ENCODE results near the gene GRSF1.

Gene GRSF1

GRCh38 chr4:70839589-70840093, at the start of gene GRSF1:
GRSF1 (minus strand) TSS chr4:70839890; CDS start chr4:70839827, 63 bp downstream.
- peak within 1 kb of the TSS; percentile 94 for H3K4me3 ChIP-seq (ENCODE audit: low read depth, low read length)
- peak; percentile 30; the same call in 1 of the 2 replicates for TF ChIP-seq CTCF (IDR thresholded peaks at IDR 0.05; ENCODE audit: borderline replicate concordance, insufficient read depth, low read depth, low read length)

- no peak overlapping the region for H3K4me3 ChIP-seq (ENCODE audit: low read depth, low read length)
- TF ChIP-seq CTCF (IDR thresholded peaks at IDR 0.05; ENCODE audit: borderline replicate concordance, insufficient read depth, low read depth, low read length) = no peak
Measured at GRCh38 chr4:70885174-70885573, 45.5 kb upstream of the GRSF1 start.

GRCh38 chr4:70880739-70881138, 41.0 kb upstream of the GRSF1 start:
- H3K4me3 ChIP-seq (ENCODE audit: low read depth, low read length) = no peak overlapping the region
- no peak for TF ChIP-seq CTCF (IDR thresholded peaks at IDR 0.05; ENCODE audit: borderline replicate concordance, insufficient read depth, low read depth, low read length)

- no peak overlapping the region for H3K4me3 ChIP-seq (ENCODE audit: low read depth, low read length)
- TF ChIP-seq CTCF (IDR thresholded peaks at IDR 0.05; ENCODE audit: borderline replicate concordance, insufficient read depth, low read depth, low read length) = no peak
Measured at GRCh38 chr4:70877556-70877955, 37.9 kb upstream of the GRSF1 start.

- TF ChIP-seq CTCF (IDR thresholded peaks at IDR 0.05; ENCODE audit: borderline replicate concordance, insufficient read depth, low read depth, low read length) = no peak
- H3K4me3 ChIP-seq (ENCODE audit: low read depth, low read length) = peak overlapping the region; percentile 6
Measured at GRCh38 chr4:70874268-70875156, 34.8 kb upstream of the GRSF1 start.

GRCh38 chr4:70873216-70873615, 33.5 kb upstream of the GRSF1 start:
- no peak for TF ChIP-seq CTCF (IDR thresholded peaks at IDR 0.05; ENCODE audit: borderline replicate concordance, insufficient read depth, low read depth, low read length)
- H3K4me3 ChIP-seq (ENCODE audit: low read depth, low read length) = no peak overlapping the region

GRCh38 chr4:70868778-70869177, 29.1 kb upstream of the GRSF1 start:
- no peak for TF ChIP-seq CTCF (IDR thresholded peaks at IDR 0.05; ENCODE audit: borderline replicate concordance, insufficient read depth, low read depth, low read length)
- no peak overlapping the region for H3K4me3 ChIP-seq (ENCODE audit: low read depth, low read length)
